GM23248 (cell line): ENCODE data around the gene TBC1D2. TPM values are rescaled to one million over a fixed set of nuclear protein-coding genes. Genes with fewer than 3 reads are reported as not detected.
"Not testable (repeated sequence)": the region's sequence is repeated elsewhere in the genome, so short reads cannot be mapped to it uniquely, and the experiment has no call there.

ENCODE experiments used
- DNase-seq: peaks from one replicate; pipeline ENCODE4 v3.0.0-alpha.2; 2015
- H2AFZ ChIP-seq: fragments of 200-600 bp; sonication (generic); 2 replicates; pipeline ENCODE4 v1.6.1; 2016; ENCODE audit warnings: antibody characterized with exemption
- H3F3A ChIP-seq: fragments of 200-600 bp; sonication (generic); 2 replicates; pipeline ENCODE4 v1.6.1; 2016; ENCODE audit warnings: mild to moderate bottlenecking, antibody characterized with exemption, mixed run types; ENCODE audit not compliant: insufficient read depth
- H3K27ac ChIP-seq: fragments of 200-600 bp; sonication (generic); 2 replicates; pipeline ENCODE4 v1.5.1; 2016; ENCODE audit warnings: mild to moderate bottlenecking
- H3K27me3 ChIP-seq: fragments of 200-600 bp; sonication (generic); replicated peaks from 2 replicates; pipeline ENCODE4 v1.6.1; 2016; ENCODE audit warnings: mild to moderate bottlenecking; ENCODE audit not compliant: insufficient read depth
- H3K36me3 ChIP-seq: fragments of 200-600 bp; sonication (generic); 2 replicates; pipeline ENCODE4 v1.6.1; 2016; ENCODE audit warnings: low read depth, mild to moderate bottlenecking
- H3K4me1 ChIP-seq: fragments of 200-600 bp; sonication (generic); 2 replicates; pipeline ENCODE4 v1.6.1; 2016; ENCODE audit warnings: mild to moderate bottlenecking; ENCODE audit not compliant: insufficient read depth
- H3K4me2 ChIP-seq: fragments of 200-600 bp; sonication (generic); one replicate; pipeline ENCODE4 v1.6.1; 2016; ENCODE audit warnings: mild to moderate bottlenecking; ENCODE audit not compliant: unreplicated experiment
- H3K4me3 ChIP-seq: fragments of 200-600 bp; sonication (generic); 2 replicates; pipeline ENCODE4 v1.5.1; 2016; ENCODE audit warnings: mild to moderate bottlenecking
- H3K79me2 ChIP-seq: fragments of 200-600 bp; sonication (generic); 2 replicates; pipeline ENCODE4 v1.6.1; 2016; ENCODE audit warnings: mild to moderate bottlenecking; ENCODE audit not compliant: insufficient read depth
- H3K9ac ChIP-seq: fragments of 200-600 bp; sonication (generic); 2 replicates; pipeline ENCODE4 v1.6.1; 2016; ENCODE audit warnings: mild to moderate bottlenecking
- H3K9me2 ChIP-seq: fragments of 200-600 bp; sonication (generic); 2 replicates; pipeline ENCODE4 v1.6.1; 2016; ENCODE audit warnings: mixed run types, mild to moderate bottlenecking, moderate library complexity; ENCODE audit not compliant: insufficient read depth
- H3K9me3 ChIP-seq: fragments of 200-600 bp; sonication (generic); one replicate; pipeline ENCODE4 v1.6.1; 2017; ENCODE audit warnings: low read depth
- H4K20me1 ChIP-seq: fragments of 200-600 bp; sonication (generic); 2 replicates; pipeline ENCODE4 v1.6.0; 2016; ENCODE audit not compliant: insufficient read depth
- EZH2 ChIP-seq: fragments of 200-600 bp; sonication (generic); IDR thresholded peaks from 2 replicates; pipeline ENCODE4 v1.6.1; 2018; ENCODE audit warnings: antibody characterized with exemption, mild to moderate bottlenecking; ENCODE audit not compliant: insufficient read depth, poor library complexity, severe bottlenecking
- EZH2phosphoT487 ChIP-seq: fragments of 200-600 bp; sonication (generic); IDR thresholded peaks from 2 replicates; pipeline ENCODE4 v1.6.1; 2018; ENCODE audit warnings: antibody characterized with exemption, moderate library complexity, mild to moderate bottlenecking, low read depth; ENCODE audit not compliant: insufficient read depth
- WGBS, 2 experiments: methylation state at CpG; one replicate each; pipeline ENCODE4 v1.1.6; 2015 to 2017; ENCODE audit warnings: low lambda C conversion rate in 2 of 2, low coverage in 1 of 2; ENCODE audit errors: missing lambda C conversion rate in 2 of 2; 5-methylcytosine and 5-hydroxymethylcytosine counted together
- in situ Hi-C: fragments of 300-500 bp; cut with MboI; formaldehyde crosslinking; loops from 2 replicates; pipeline ENCODE4 v1.15.0; 2020
- polyA plus RNA-seq: library from polyadenylated mRNA; unstranded; fragments of >200 nt; fragmentation: Nextera tagmentation; extraction: Ambion mirVana; gene quantifications from 2 replicates; pipeline ENCODE4 v1.2.1, GENCODE V29; 2016
- total RNA-seq: library from RNA; depleted of rRNA; stranded (reverse); fragments of >200 nt; shearing (Covaris generic); gene quantifications from 2 replicates; pipeline ENCODE4 v1.2.3, GENCODE V29; 2014

Gene TBC1D2
- total and polyA plus RNA-seq, 2 experiments from 2014 or later, result 58.4 to 58.9 TPM

- Histone ChIP-seq H3F3A (no peaks in the 10 kb centered on the region), H3K27ac (no peak overlapping the region), H3K9me2 (no peaks in the 10 kb centered on the region), H3K4me2 (no peak overlapping the region), H3K27me3 (peaks cover 28% of the 10 kb centered on the region), H3K4me1 (no peaks in the 10 kb centered on the region), H3K9ac (no peak overlapping the region), H3K9me3 (no peaks in the 10 kb centered on the region), H4K20me1 (no peaks in the 10 kb centered on the region), H3K79me2 (no peaks in the 10 kb centered on the region), H3K36me3 (no peaks in the 10 kb centered on the region), H2AFZ (no peak overlapping the region), H3K4me3 (no peak overlapping the region)
- in situ Hi-C loops, result no loop called here
- DNase-seq, result no peak
- WGBS, 2 experiments, result 65 to 68% methylated on average over 10 of the region's 10 CpGs
- TF ChIP-seq EZH2phosphoT487 (no peak), EZH2 (no peak)
These were observed 21.5 kb upstream of the TBC1D2 start for GRCh38 chr9:98276907-98277469.

- Histone ChIP-seq H4K20me1 (no peaks in the 10 kb centered on the region), H2AFZ (no peak overlapping the region), H3K9me2 (no peaks in the 10 kb centered on the region), H3F3A (no peaks in the 10 kb centered on the region), H3K4me2 (no peak overlapping the region), H3K4me3 (no peak overlapping the region), H3K9me3 (no peaks in the 10 kb centered on the region), H3K9ac (no peak overlapping the region), H3K79me2 (no peaks in the 10 kb centered on the region), H3K36me3 (no peaks in the 10 kb centered on the region), H3K27me3 (peaks cover 28% of the 10 kb centered on the region), H3K4me1 (no peaks in the 10 kb centered on the region), H3K27ac (no peak overlapping the region)
- WGBS, 2 experiments, result 77 to 79% methylated on average over 2 of the region's 2 CpGs
- no peak for DNase-seq
- TF ChIP-seq EZH2 (no peak), EZH2phosphoT487 (no peak)
- in situ Hi-C loops, result no loop called here
These were observed 19.7 kb upstream of the TBC1D2 start for GRCh38 chr9:98275159-98275558.

- no peak overlapping the region for H3K9ac ChIP-seq
- WGBS, 2 experiments, result 41 to 45% methylated on average over 3 of the region's 3 CpGs
- peaks cover 14% of the 10 kb centered on the region; the same call in 1 of the 2 replicates for H3K27me3 ChIP-seq
- TF ChIP-seq EZH2, result no peak
- TF ChIP-seq EZH2phosphoT487, result no peak
- H3K4me3 ChIP-seq, result no peak overlapping the region
- H3K4me1 ChIP-seq, result no peaks in the 10 kb centered on the region
- H3K79me2 ChIP-seq, result no peaks in the 10 kb centered on the region
- H3K9me2 ChIP-seq, result no peaks in the 10 kb centered on the region
- H3K4me2 ChIP-seq, result no peak overlapping the region
- H3F3A ChIP-seq, result no peaks in the 10 kb centered on the region
- no peaks in the 10 kb centered on the region for H3K9me3 ChIP-seq
- H4K20me1 ChIP-seq, result no peaks in the 10 kb centered on the region
- no peak overlapping the region for H3K27ac ChIP-seq
- no peak overlapping the region for H2AFZ ChIP-seq
- no peaks in the 10 kb centered on the region for H3K36me3 ChIP-seq
- in situ Hi-C loops, result no loop called here
- DNase-seq, result no peak
These were observed 16.6 kb upstream of the TBC1D2 start for GRCh38 chr9:98272083-98272482.

- Histone ChIP-seq H2AFZ (no peak overlapping the region), H3K36me3 (no peaks in the 10 kb centered on the region), H3K4me3 (no peak overlapping the region), H3K9me2 (no peaks in the 10 kb centered on the region), H3K79me2 (no peaks in the 10 kb centered on the region), H3K4me1 (no peaks in the 10 kb centered on the region), H3K27me3 (peaks cover 8% of the 10 kb centered on the region; the same call in 1 of the 2 replicates), H4K20me1 (no peaks in the 10 kb centered on the region), H3K9me3 (no peaks in the 10 kb centered on the region), H3K9ac (no peak overlapping the region), H3K4me2 (no peak overlapping the region), H3F3A (no peaks in the 10 kb centered on the region), H3K27ac (no peak overlapping the region)
- peak; percentile 9 for DNase-seq
- TF ChIP-seq EZH2phosphoT487 (no peak), EZH2 (no peak)
- WGBS, 2 experiments, result 15 to 25% methylated on average over 3 of the region's 3 CpGs
- in situ Hi-C loops, result no loop called here
These were observed 16.0 kb upstream of the TBC1D2 start for GRCh38 chr9:98271479-98271878.

- H3K4me3 ChIP-seq, H3K9me3 ChIP-seq, H3K4me2 ChIP-seq, H3K9ac ChIP-seq, H3K36me3 ChIP-seq, H3K27me3 ChIP-seq, H3K9me2 ChIP-seq, H3F3A ChIP-seq, H2AFZ ChIP-seq, H3K27ac ChIP-seq, H4K20me1 ChIP-seq, H3K4me1 ChIP-seq, H3K79me2 ChIP-seq, in situ Hi-C loops: not testable (repeated sequence)
- peak; percentile 44 for DNase-seq
- 64 to 65% methylated on average over 11 of the region's 11 CpGs for WGBS, 2 experiments
These were observed 14.8 kb upstream of the TBC1D2 start for GRCh38 chr9:98270284-98270683.

GRCh38 chr9:98269652-98270051 is 14.2 kb upstream of the TBC1D2 start:
- H3K27ac ChIP-seq, H3K9me2 ChIP-seq, H3K4me2 ChIP-seq, in situ Hi-C loops, H3K9ac ChIP-seq, H2AFZ ChIP-seq, H3F3A ChIP-seq, H3K4me1 ChIP-seq, H3K79me2 ChIP-seq, H4K20me1 ChIP-seq, H3K36me3 ChIP-seq, H3K4me3 ChIP-seq, DNase-seq, H3K27me3 ChIP-seq, H3K9me3 ChIP-seq: not testable (repeated sequence)
- 52 to 53% methylated on average over 9 to 10 of the region's 10 CpGs for WGBS, 2 experiments

GRCh38 chr9:98267556-98267955 is 12.1 kb upstream of the TBC1D2 start:
- H3K27me3 ChIP-seq, H3K36me3 ChIP-seq, H2AFZ ChIP-seq, in situ Hi-C loops, H3K9me3 ChIP-seq, H4K20me1 ChIP-seq, H3K79me2 ChIP-seq, H3K27ac ChIP-seq, H3K4me3 ChIP-seq, H3K9ac ChIP-seq, H3K4me1 ChIP-seq, H3K9me2 ChIP-seq, DNase-seq, H3F3A ChIP-seq, H3K4me2 ChIP-seq: not testable (repeated sequence)
- WGBS, 2 experiments, result 92 to 97% methylated on average over 8 of the region's 8 CpGs
